ENCODE data around the gene SNAPC5. TPM values are rescaled to one million over a fixed set of nuclear protein-coding genes. Genes with fewer than 3 reads are reported as not detected.

SNAPC5 gene
- total and polyA plus RNA-seq, 2 of the 4 experiments (the other 2 are of a cell fraction) = 25.9 to 26.3 TPM

- BruUV-seq (replicated peaks) = no TSS peak
- H3K79me1 ChIP-seq (ENCODE audit: low read depth in 1 of 2, low read length in 2 of 2) = peaks cover 15 to 37% of the 10 kb centered on the region in 2 experiments
- POLR2A ChIA-PET (ENCODE audit: unreplicated experiment) = interaction anchor here (0.6 kb wide), 2 partner anchors 20 to 326 kb away, joined by 3 read pairs; no protein-coding TSS in a partner anchor
- peak within 1 kb of the TSS; percentile 95 for H2BK120ac ChIP-seq (ENCODE audit: low read depth, low read length)
- dilution Hi-C loops (cut with HindIII; ENCODE audit: low sequenced_read_pairs, unreplicated experiment) = no loop called here
- H3K9ac ChIP-seq (ENCODE audit: low read depth, low read length) = peak within 1 kb of the TSS; percentile 94
- H3K27me3 ChIP-seq (ENCODE audit: control insufficient read depth, insufficient read depth, low read length) = no peaks in the 10 kb centered on the region
- peak within 1 kb of the TSS; percentile 59 for H3K4me3 ChIP-seq (ENCODE audit: insufficient read depth, low read depth, low read length)
- 0% methylated on average over 22 of the region's 46 CpGs; no CpG with 5 or more reads in 1 of the 2 experiments for WGBS, 2 experiments (ENCODE audit: extremely low coverage in 2 of 2, insufficient read length in 1 of 2)
- H2BK15ac ChIP-seq (ENCODE audit: low read depth, low read length) = peak within 1 kb of the TSS; percentile 74; the same call in 2 of the 3 replicates
- H2AK9ac ChIP-seq (replicated peaks; ENCODE audit: low read depth, low read length, poor library complexity) = peak within 1 kb of the TSS; percentile 94
- peak within 1 kb of the TSS; percentile 95 for H3K27ac ChIP-seq (ENCODE audit: insufficient read depth, low read length)
- peaks cover 41% of the 10 kb centered on the region for H4K20me1 ChIP-seq (ENCODE audit: insufficient read depth, low read length)
- peak within 1 kb of the TSS; percentile 100 for H3K4ac ChIP-seq (ENCODE audit: low read depth, low read length)
- CTCF ChIA-PET = no interaction called here
- H4K8ac ChIP-seq (ENCODE audit: low read depth in 2 of 2, low read length in 2 of 2) = peak within 1 kb of the TSS; percentile 91 to 93
- peak within 1 kb of the TSS; percentile 100 for H3K23ac ChIP-seq (ENCODE audit: low read depth, low read length)
- peak within 1 kb of the TSS; percentile 98 for H4K91ac ChIP-seq (ENCODE audit: insufficient read depth, low read depth, low read length)
- no peaks in the 10 kb centered on the region for H3K9me3 ChIP-seq (ENCODE audit: control insufficient read depth, insufficient read depth, low read length)
- ATAC-seq (ENCODE audit: low read depth) (peak; percentile 87), DNase-seq (peak; percentile 87)
- peak within 1 kb of the TSS; percentile 97 for H2BK5ac ChIP-seq (ENCODE audit: low read depth, low read length, poor library complexity, severe bottlenecking)
- H2BK20ac ChIP-seq (ENCODE audit: low read depth, low read length) = peak within 1 kb of the TSS; percentile 57; the same call in 1 of the 2 replicates
- H4K5ac ChIP-seq (ENCODE audit: low read depth, low read length) = peak within 1 kb of the TSS; percentile 88
- TF ChIP-seq NFE2L2 (IDR thresholded peaks at IDR 0.05; ENCODE audit: low read depth, low read length) (no peak), USF2 (IDR thresholded peaks at IDR 0.05; ENCODE audit: low read depth, low read length) (no peak), MAZ (IDR thresholded peaks at IDR 0.05; ENCODE audit: borderline replicate concordance, low read depth, low read length) (peak; percentile 12; the same call in 1 of the 2 replicates), RFX5 (IDR thresholded peaks at IDR 0.05; ENCODE audit: low read depth, low read length) (no peak), POLR2A (IDR thresholded peaks at IDR 0.05; ENCODE audit: low read depth, low read length) (peak; percentile 98), CTCF (conservative IDR thresholded peaks at IDR 0.05; ENCODE audit: low read depth, low read length) (no peak), MXI1 (IDR thresholded peaks at IDR 0.05; ENCODE audit: borderline replicate concordance, low read depth, low read length) (peak; percentile 92), BHLHE40 (IDR thresholded peaks at IDR 0.05; ENCODE audit: low read depth, low read length) (no peak), MAFK (IDR thresholded peaks at IDR 0.05; ENCODE audit: low read depth, low read length) (no peak), CHD1 (IDR thresholded peaks at IDR 0.05; ENCODE audit: low read depth, low read length) (0 out of 2 replicates have a peak, but pooled peaks have one; percentile 4)
- peak within 1 kb of the TSS; percentile 99 for H3K4me2 ChIP-seq (ENCODE audit: low read depth, low read length)
- peaks cover 22% of the 10 kb centered on the region for H3K36me3 ChIP-seq (ENCODE audit: control insufficient read depth, insufficient read depth, low read length)
- peak within 1 kb of the TSS; percentile 80 for H3K18ac ChIP-seq (ENCODE audit: low read depth, low read length)
- in situ Hi-C loops (cut with MboI; ENCODE audit: low sequenced_read_pairs) = no loop called here
- peak within 1 kb of the TSS; percentile 97 for H2AK5ac ChIP-seq (ENCODE audit: low read depth, low read length)
- peaks cover 1% of the 10 kb centered on the region; the same call in 1 of the 2 replicates for H3K4me1 ChIP-seq (ENCODE audit: control insufficient read depth, insufficient read depth, low read length)
- intact Hi-C loops (cut with micrococcal nuclease) = loop anchor here (1.0 to 10.0 kb wide), 3 partner anchors 200 to 543 kb away; partner anchors contain the start of gene SMAD6
- no peaks in the 10 kb centered on the region for H3K9me1 ChIP-seq (ENCODE audit: insufficient read depth, low read length)
- H3K56ac ChIP-seq (ENCODE audit: extremely low read depth, insufficient read depth, low read length) = peak within 1 kb of the TSS; percentile 95
- H3K14ac ChIP-seq (replicated peaks; ENCODE audit: low read depth, low read length) = peak within 1 kb of the TSS; percentile 100
- H2AFZ ChIP-seq (replicated peaks; ENCODE audit: low read length, poor library complexity) = peak within 1 kb of the TSS; percentile 97
Observed at GRCh38 chr15:66504563-66505429, 7.2 kb upstream of the SNAPC5 start, which contains the start of the genes RPL4 and ZWILCH. Gene RPL4, minus strand, starts transcription at chr15:66504855. Its CDS starts 65 bp downstream, at chr15:66504790. Gene ZWILCH, plus strand, starts transcription at chr15:66505326. Its CDS starts 13 bp downstream, at chr15:66505339.

Measured in IMR-90 (cell line).